GM12874 (cell line): ENCODE results near the gene EDC4.

Source experiments
- CTCF ChIP-seq: IDR thresholded peaks from 2 replicates; pipeline ENCODE4 v1.5.1; 2011; ENCODE audit warnings: low read depth, mild to moderate bottlenecking, control low read depth, low read length, moderate library complexity; ENCODE audit not compliant: insufficient read depth

The EDC4 gene

DNA sequence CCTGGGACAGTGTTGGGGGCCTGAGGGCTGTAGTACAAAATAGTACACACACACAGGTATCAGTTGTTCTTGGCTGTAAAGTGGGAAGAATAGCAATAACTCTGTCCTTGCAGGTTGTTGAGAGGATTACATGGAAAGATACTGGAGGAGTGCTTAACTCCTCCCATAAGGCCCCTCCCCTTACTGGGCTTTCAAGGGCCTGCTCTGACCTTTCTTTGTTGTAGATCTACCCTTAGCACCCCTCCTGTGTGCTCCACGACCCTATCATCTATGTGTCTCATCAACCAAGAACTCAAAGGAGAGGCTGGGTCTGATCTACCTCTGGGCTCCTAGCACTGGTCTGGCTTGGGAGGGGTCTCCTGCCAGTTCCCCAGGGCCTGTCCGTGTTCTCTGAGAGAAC, 8.3 kb upstream of the EDC4 start:
- TF ChIP-seq CTCF = no peak

GRCh38 chr16:67865318-67865717, 7.5 kb upstream of the EDC4 start:
- peak; percentile 39; the same call in 1 of the 2 replicates for TF ChIP-seq CTCF

DNA sequence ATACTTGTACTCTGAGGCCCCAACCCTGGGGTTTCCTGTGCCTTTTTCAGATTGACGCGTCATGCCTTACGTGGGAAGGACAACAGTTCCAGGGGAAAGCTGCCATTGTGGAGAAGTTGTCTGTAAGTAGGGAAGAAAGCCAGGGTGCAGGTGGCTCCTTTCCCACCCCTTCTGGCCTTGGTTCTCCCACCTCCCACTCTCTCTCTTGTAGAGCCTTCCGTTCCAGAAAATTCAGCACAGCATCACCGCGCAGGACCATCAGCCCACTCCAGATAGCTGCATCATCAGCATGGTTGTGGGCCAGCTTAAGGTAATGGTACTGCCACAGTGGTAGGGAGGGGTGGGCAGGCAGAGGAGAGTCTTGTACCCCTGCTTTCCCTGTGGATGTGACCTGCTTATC, 4.6 kb upstream of the EDC4 start:
- no peak for TF ChIP-seq CTCF

DNA sequence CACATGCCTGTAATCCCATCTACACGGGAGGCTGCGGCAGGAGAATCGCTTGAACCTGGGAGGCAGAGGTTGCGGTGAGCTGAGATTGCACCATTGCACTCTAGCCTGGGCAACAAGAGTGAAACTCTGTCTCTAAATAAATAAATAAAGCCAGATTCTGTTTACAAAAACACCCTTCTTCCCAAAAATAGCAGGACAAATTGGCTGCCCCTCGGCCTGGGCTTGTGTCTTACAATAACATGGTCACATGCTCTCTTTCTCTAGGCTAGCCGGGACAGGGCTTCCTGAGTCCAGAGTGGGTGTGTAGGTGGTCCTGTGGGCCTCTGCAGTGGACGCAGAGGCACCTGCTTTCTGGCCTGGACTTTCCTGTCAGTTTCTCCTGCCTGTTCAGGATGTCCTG, 3.2 kb upstream of the EDC4 start:
- no peak for TF ChIP-seq CTCF

GRCh38 chr16:67871256-67871655, 1.6 kb upstream of the EDC4 start:
- no peak for TF ChIP-seq CTCF

- TF ChIP-seq CTCF = no peak
These were observed 671 bp upstream of the EDC4 start for GRCh38 chr16:67872131-67872630.

DNA sequence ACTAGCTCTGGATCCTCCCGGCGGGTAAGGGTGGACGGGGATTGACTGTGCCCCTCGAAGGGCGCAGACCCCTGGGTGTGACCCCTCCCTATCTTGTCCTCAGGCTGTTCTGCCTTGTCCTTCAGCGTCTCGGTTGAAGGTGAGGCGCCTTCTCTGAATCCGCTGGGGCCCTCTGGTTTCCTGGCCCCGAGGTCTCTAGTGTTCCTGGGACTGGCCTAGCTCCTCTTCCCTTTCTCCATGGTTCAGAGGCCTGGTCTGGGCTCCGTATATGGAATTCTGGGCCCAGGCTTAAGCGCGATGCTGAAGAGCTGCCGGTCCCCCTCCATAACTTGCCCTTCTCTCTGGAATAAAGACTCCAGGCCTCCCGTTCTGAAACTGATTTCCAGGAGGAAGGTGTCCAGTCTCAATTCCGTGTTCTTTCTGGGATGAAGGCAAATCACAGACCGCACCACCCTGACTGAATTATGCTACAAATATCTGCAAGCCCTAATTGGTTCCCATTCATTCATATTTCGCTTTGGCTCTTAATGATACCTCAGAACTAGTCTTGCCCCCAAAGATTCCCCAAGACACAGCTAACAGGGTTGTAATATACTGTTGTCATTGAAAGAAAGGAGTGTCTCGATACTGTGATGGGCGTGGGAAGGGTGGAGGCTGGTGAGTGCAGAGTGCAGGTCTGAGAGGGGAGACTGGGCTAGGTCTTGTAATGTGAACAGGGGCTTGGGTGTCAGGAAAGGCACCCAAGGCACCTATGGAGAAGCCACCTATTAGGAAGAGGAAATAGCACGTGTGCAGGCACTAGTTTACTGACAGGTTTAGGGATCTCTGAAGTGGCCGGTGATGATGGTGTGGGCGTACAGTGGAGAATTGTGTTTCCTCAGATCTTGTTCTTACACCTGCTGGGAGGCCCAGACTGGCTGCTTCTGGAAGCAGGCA, 851 bp downstream of the EDC4 start:
- TF ChIP-seq CTCF = no peak
